ENCODE measurements around the gene TLE4. TPM values are rescaled to one million over a fixed set of nuclear protein-coding genes. Genes with fewer than 3 reads are reported as not detected.

Gene TLE4
- total RNA-seq, 1 donor from 2014 or later = 17.2 TPM

GRCh38 chr9:79757881-79758669 lies 186.3 kb downstream of the TLE4 start:
- Histone ChIP-seq H3K4me3 (ENCODE audit: low read depth, low read length) (no peak overlapping the region), H3K36me3 (ENCODE audit: control insufficient read depth, insufficient read depth, low read length) (no peaks in the 10 kb centered on the region), H3K27me3 (ENCODE audit: control insufficient read depth, insufficient read depth, low read length) (no peaks in the 10 kb centered on the region)
- no peak for DNase-seq (ENCODE audit: low read depth)
- TF ChIP-seq, protein P1, sequence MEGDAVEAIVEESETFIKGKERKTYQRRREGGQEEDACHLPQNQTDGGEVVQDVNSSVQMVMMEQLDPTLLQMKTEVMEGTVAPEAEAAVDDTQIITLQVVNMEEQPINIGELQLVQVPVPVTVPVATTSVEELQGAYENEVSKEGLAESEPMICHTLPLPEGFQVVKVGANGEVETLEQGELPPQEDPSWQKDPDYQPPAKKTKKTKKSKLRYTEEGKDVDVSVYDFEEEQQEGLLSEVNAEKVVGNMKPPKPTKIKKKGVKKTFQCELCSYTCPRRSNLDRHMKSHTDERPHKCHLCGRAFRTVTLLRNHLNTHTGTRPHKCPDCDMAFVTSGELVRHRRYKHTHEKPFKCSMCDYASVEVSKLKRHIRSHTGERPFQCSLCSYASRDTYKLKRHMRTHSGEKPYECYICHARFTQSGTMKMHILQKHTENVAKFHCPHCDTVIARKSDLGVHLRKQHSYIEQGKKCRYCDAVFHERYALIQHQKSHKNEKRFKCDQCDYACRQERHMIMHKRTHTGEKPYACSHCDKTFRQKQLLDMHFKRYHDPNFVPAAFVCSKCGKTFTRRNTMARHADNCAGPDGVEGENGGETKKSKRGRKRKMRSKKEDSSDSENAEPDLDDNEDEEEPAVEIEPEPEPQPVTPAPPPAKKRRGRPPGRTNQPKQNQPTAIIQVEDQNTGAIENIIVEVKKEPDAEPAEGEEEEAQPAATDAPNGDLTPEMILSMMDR (IDR thresholded peaks at IDR 0.05; ENCODE audit: insufficient read depth, low read length, poor library complexity, severe bottlenecking) = peak; percentile 41

DNA sequence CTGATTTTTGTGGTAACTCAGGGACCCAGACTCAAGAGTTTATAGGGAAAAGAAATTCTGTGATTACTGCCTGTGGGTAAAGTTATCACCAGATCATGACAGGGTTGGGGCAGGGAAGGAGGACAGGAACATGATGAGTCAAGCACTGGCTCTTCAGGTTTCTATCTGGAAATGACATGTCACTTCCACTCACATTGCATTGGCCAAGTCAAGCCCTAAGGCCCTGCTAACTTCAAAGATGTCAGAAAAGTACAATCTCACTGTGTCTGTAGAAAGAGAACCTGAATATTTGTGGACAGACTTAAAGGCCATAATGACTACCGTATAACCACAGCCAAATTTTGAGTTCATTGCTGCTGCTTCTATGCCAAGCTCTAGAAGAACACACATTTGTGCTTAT lies 187.7 kb downstream of the TLE4 start:
- Histone ChIP-seq H3K27me3 (ENCODE audit: control insufficient read depth, insufficient read depth, low read length) (no peaks in the 10 kb centered on the region), H3K36me3 (ENCODE audit: control insufficient read depth, insufficient read depth, low read length) (no peaks in the 10 kb centered on the region), H3K4me3 (ENCODE audit: low read depth, low read length) (no peak overlapping the region)
- TF ChIP-seq, protein P1 (IDR thresholded peaks at IDR 0.05; ENCODE audit: insufficient read depth, low read length, poor library complexity, severe bottlenecking) = no peak
- no peak for DNase-seq (ENCODE audit: low read depth)

GRCh38 chr9:79762070-79762469 lies 190.3 kb downstream of the TLE4 start:
- no peak overlapping the region for H3K4me3 ChIP-seq (ENCODE audit: low read depth, low read length)
- TF ChIP-seq, protein P1 (IDR thresholded peaks at IDR 0.05; ENCODE audit: insufficient read depth, low read length, poor library complexity, severe bottlenecking) = no peak
- no peaks in the 10 kb centered on the region for H3K36me3 ChIP-seq (ENCODE audit: control insufficient read depth, insufficient read depth, low read length)
- no peak for DNase-seq (ENCODE audit: low read depth)
- no peaks in the 10 kb centered on the region for H3K27me3 ChIP-seq (ENCODE audit: control insufficient read depth, insufficient read depth, low read length)

GRCh38 chr9:79763671-79764285 lies 192.0 kb downstream of the TLE4 start:
- DNase-seq (ENCODE audit: low read depth) = no peak
- TF ChIP-seq, protein P1 (IDR thresholded peaks at IDR 0.05; ENCODE audit: insufficient read depth, low read length, poor library complexity, severe bottlenecking) = no peak

GRCh38 chr9:79764374-79764773 lies 192.6 kb downstream of the TLE4 start:
- Histone ChIP-seq H3K4me3 (ENCODE audit: low read depth, low read length) (no peak overlapping the region), H3K27me3 (ENCODE audit: control insufficient read depth, insufficient read depth, low read length) (no peaks in the 10 kb centered on the region), H3K36me3 (ENCODE audit: control insufficient read depth, insufficient read depth, low read length) (no peaks in the 10 kb centered on the region)
- TF ChIP-seq, protein P1 (IDR thresholded peaks at IDR 0.05; ENCODE audit: insufficient read depth, low read length, poor library complexity, severe bottlenecking) = no peak
- DNase-seq (ENCODE audit: low read depth) = peak; percentile 61

More at GRCh38 chr9:79763671-79764285, 192.0 kb downstream of the TLE4 start:
- Histone ChIP-seq H3K36me3 (ENCODE audit: control insufficient read depth, insufficient read depth, low read length) (no peaks in the 10 kb centered on the region), H3K4me3 (ENCODE audit: low read depth, low read length) (no peak overlapping the region), H3K27me3 (ENCODE audit: control insufficient read depth, insufficient read depth, low read length) (no peaks in the 10 kb centered on the region)
